AG10803 (cell line): Measurements from ENCODE around the gene RSRC1.
"Not testable (repeated sequence)": the region's sequence is repeated elsewhere in the genome, so short reads cannot be mapped to it uniquely, and the experiment has no call there.

Source experiments
- DNase-seq: peaks from one replicate; pipeline ENCODE4 v3.0.0; 2010; ENCODE audit warnings: low read depth
- H3K4me3 ChIP-seq: 2 replicates; pipeline ENCODE4 v1.5.1; 2011; ENCODE audit warnings: mild to moderate bottlenecking, low read length, control low read depth
- CTCF ChIP-seq: conservative IDR thresholded peaks from 2 replicates; pipeline ENCODE4 v1.5.1; 2011; ENCODE audit warnings: mild to moderate bottlenecking, low read length, control low read depth, inconsistent platforms

Gene RSRC1

GRCh38 chr3:158535918-158536317 lies 426.0 kb downstream of the RSRC1 start:
- no peak for DNase-seq
- no peak for TF ChIP-seq CTCF
- no peak overlapping the region for H3K4me3 ChIP-seq

DNA sequence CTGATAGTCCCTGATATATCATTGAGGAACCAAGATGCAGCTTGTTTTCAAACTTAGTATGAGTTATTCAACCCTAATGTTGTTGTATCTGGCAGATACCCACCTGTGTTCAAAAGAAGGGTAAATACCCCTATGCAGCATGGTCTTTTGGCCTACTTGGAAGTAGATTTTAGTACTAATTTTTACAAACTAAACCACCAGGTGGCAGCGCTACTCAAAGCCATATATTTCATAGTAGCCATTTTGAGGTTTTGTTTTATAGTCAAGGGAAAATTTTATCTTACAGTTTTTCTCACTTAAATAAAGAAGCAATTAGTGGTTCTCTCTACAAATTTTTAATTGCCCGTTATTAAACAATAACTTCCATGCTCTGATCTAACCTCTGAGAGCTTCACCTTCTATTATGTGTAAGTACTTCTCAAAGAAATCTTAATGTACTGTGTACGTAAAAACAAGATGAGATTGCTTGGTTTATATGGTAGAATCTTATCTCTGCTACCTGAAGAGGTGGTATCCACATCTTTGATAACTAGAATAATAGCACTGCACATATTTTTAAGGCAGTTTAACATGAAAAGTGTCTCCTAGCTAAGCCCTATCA lies 429.6 kb downstream of the RSRC1 start:
- H3K4me3 ChIP-seq: no peak overlapping the region
- peak; percentile 62 for TF ChIP-seq CTCF
- peak; percentile 52 for DNase-seq

GRCh38 chr3:158540066-158540465 lies 430.2 kb downstream of the RSRC1 start:
- DNase-seq: no peak
- H3K4me3 ChIP-seq: no peak overlapping the region
- TF ChIP-seq CTCF: no peak

DNA sequence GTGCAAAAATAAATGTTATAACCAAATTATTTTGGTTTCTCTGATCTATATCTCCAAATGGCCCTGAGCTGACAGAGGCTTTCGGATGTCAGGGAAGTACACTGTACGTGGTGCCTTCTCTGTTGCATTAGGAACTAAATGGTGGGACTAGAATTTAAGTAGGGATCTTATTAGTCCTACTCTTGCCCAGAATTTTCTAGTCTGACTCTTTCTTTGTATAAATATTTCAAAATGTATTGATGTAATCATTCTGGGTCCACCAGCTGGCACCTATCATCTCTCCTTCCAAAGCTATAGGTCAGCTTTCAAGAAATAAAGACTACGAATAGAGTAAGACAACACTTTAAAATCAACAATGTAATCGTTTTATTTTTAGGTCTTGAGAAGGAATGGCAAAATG lies 438.8 kb downstream of the RSRC1 start:
- no peak overlapping the region for H3K4me3 ChIP-seq
- no peak for TF ChIP-seq CTCF
- no peak for DNase-seq

DNA sequence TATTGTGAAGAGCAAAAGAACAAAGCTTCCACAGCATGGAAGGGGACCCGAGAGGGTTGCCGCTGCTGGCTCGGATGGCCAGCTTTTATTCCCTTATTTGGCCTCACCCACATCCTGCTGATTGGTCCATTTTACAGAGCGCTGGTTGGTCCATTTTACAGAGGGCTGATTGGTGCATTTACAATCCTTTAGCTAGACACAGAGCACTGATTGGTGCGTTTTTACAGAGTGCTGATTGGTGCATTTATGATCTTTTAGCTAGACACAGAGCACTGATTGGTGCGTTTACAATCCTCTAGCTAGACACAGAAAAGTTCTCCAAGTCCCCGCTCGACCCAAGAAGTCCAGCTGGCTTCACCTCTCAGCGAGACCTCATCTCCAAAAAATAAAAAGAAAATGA lies 440.0 kb downstream of the RSRC1 start:
- DNase-seq, H3K4me3 ChIP-seq: not testable (repeated sequence)

- TF ChIP-seq CTCF: no peak
- H3K4me3 ChIP-seq: no peak overlapping the region
- no peak for DNase-seq
These were observed 442.2 kb downstream of the RSRC1 start for GRCh38 chr3:158552124-158552523.

DNA sequence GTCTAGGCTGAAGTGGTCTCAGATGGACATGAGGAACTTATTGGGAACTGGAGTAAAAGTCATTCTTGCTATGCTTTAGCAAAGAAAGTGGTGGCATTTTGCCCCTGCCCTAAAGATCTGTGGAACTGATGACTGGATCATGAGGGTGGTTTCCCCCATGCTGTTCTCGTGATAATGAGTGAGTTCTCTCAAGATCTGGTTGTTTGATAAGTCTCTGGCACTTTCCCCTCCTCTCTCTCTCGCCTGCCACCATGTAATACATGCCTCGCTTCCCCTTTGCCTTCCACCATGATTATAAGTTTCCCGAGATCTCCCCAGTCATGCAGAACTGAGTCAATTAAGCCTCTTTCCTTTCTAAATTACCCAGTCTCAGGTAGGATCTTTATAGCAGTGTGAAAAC lies 449.6 kb downstream of the RSRC1 start:
- no peak for DNase-seq
- H3K4me3 ChIP-seq: no peak overlapping the region
- TF ChIP-seq CTCF: no peak

GRCh38 chr3:158560979-158561378 lies 451.1 kb downstream of the RSRC1 start:
- no peak overlapping the region for H3K4me3 ChIP-seq
- no peak for TF ChIP-seq CTCF
- DNase-seq: no peak
